ENCODE data around the gene TMIGD2.
A peak's percentile ranks its signal among the peaks of the same experiment; 100 is the strongest.

The TMIGD2 gene

GRCh38 chr19:4334929-4335570 lies 32.9 kb upstream of the TMIGD2 start:
- no peak for TF ChIP-seq GATA1 (IDR thresholded peaks at IDR 0.05; ENCODE audit: low read depth, low read length)
- no peak for TF ChIP-seq POLR2A (IDR thresholded peaks at IDR 0.05; ENCODE audit: low read length)
- DNase-seq, result no peak

- no peak for DNase-seq
- TF ChIP-seq POLR2A (IDR thresholded peaks at IDR 0.05; ENCODE audit: low read length), result no peak
- no peak for TF ChIP-seq GATA1 (IDR thresholded peaks at IDR 0.05; ENCODE audit: low read depth, low read length)
Measured at GRCh38 chr19:4329858-4330257, 27.7 kb upstream of the TMIGD2 start.

GRCh38 chr19:4328991-4329681 lies 26.9 kb upstream of the TMIGD2 start:
- DNase-seq, result peak; percentile 30 to 43

GRCh38 chr19:4328243-4328990 lies 26.2 kb upstream of the TMIGD2 start:
- peak; percentile 95 to 97 for DNase-seq
- TF ChIP-seq POLR2A (IDR thresholded peaks at IDR 0.05; ENCODE audit: low read length) (peak; percentile 40), GATA1 (IDR thresholded peaks at IDR 0.05; ENCODE audit: low read depth, low read length) (no peak)

GRCh38 chr19:4327877-4328242 lies 25.7 kb upstream of the TMIGD2 start:
- DNase-seq, result no peak
- TF ChIP-seq POLR2A (IDR thresholded peaks at IDR 0.05; ENCODE audit: low read length) (no peak), GATA1 (IDR thresholded peaks at IDR 0.05; ENCODE audit: low read depth, low read length) (no peak)

- DNase-seq, result peak; percentile 90 to 91
- TF ChIP-seq GATA1 (IDR thresholded peaks at IDR 0.05; ENCODE audit: low read depth, low read length) (no peak), POLR2A (IDR thresholded peaks at IDR 0.05; ENCODE audit: low read length) (no peak)
Measured at GRCh38 chr19:4327252-4327876, 25.2 kb upstream of the TMIGD2 start.

GRCh38 chr19:4326837-4327251 lies 24.7 kb upstream of the TMIGD2 start:
- TF ChIP-seq GATA1 (IDR thresholded peaks at IDR 0.05; ENCODE audit: low read depth, low read length), result no peak
- TF ChIP-seq POLR2A (IDR thresholded peaks at IDR 0.05; ENCODE audit: low read length), result no peak
- peak; percentile 46 to 48 for DNase-seq

- TF ChIP-seq GATA1 (IDR thresholded peaks at IDR 0.05; ENCODE audit: low read depth, low read length) (no peak), POLR2A (IDR thresholded peaks at IDR 0.05; ENCODE audit: low read length) (no peak)
- no peak for DNase-seq
Measured at GRCh38 chr19:4326215-4326836, 24.1 kb upstream of the TMIGD2 start.

- DNase-seq, result no peak
- TF ChIP-seq POLR2A (IDR thresholded peaks at IDR 0.05; ENCODE audit: low read length) (no peak), GATA1 (IDR thresholded peaks at IDR 0.05; ENCODE audit: low read depth, low read length) (no peak)
Measured at GRCh38 chr19:4324228-4324627, 22.0 kb upstream of the TMIGD2 start.

- no peak for DNase-seq
- no peak for TF ChIP-seq POLR2A (IDR thresholded peaks at IDR 0.05; ENCODE audit: low read length)
- no peak for TF ChIP-seq GATA1 (IDR thresholded peaks at IDR 0.05; ENCODE audit: low read depth, low read length)
Measured at GRCh38 chr19:4323692-4324091, 21.5 kb upstream of the TMIGD2 start.

- DNase-seq, result no peak
- no peak for TF ChIP-seq POLR2A (IDR thresholded peaks at IDR 0.05; ENCODE audit: low read length)
- TF ChIP-seq GATA1 (IDR thresholded peaks at IDR 0.05; ENCODE audit: low read depth, low read length), result no peak
Measured at GRCh38 chr19:4322942-4323665, 20.9 kb upstream of the TMIGD2 start.

- TF ChIP-seq POLR2A (IDR thresholded peaks at IDR 0.05; ENCODE audit: low read length), result no peak
- no peak for TF ChIP-seq GATA1 (IDR thresholded peaks at IDR 0.05; ENCODE audit: low read depth, low read length)
- DNase-seq, result no peak
Measured at GRCh38 chr19:4320419-4320818, 18.2 kb upstream of the TMIGD2 start.

- no peak for TF ChIP-seq POLR2A (IDR thresholded peaks at IDR 0.05; ENCODE audit: low read length)
- TF ChIP-seq GATA1 (IDR thresholded peaks at IDR 0.05; ENCODE audit: low read depth, low read length), result no peak
- no peak for DNase-seq
Measured at GRCh38 chr19:4319067-4319718, 17.0 kb upstream of the TMIGD2 start.

Data from erythroblast (primary cell).